ENCODE results near the gene COMTD1. TPM values are rescaled to one million over a fixed set of nuclear protein-coding genes. Genes with fewer than 3 reads are reported as not detected.

COMTD1 gene
- polyA plus RNA-seq, 1 donor (not counting 4 experiments of a cell fraction or from before 2014, with no cell fraction given), result 6.2 TPM

DNA sequence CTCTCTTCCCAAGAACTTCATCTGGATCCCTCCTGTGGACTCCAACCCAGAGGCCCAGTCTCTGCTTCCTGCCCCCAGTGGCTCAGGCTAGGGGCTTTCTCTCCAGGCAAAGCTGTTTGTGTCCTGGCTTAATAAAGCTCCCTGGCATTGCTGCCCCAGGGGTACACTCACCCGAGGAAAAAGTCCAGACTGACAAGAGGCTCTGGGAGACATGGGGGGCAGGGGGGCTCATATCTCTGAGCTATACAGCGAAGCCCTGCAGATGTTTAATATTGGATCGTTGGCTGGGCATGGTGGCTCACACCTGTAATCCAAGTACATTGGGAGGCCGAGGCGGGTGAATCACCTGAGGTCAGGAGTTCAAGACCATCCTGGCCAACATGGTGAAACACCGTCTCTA is 10.7 kb upstream of the COMTD1 start:
- no peak for DNase-seq (ENCODE audit: low read depth, low spot score)
- Histone ChIP-seq H3K36me3 (ENCODE audit: control insufficient read depth in 2 of 2, extremely low read depth in 1 of 2, insufficient read depth in 2 of 2, low read length in 2 of 2) (no peaks in the 10 kb centered on the region), H3K9me1 (ENCODE audit: control insufficient read depth, extremely low read depth, insufficient read depth, low read length) (no peaks in the 10 kb centered on the region), H3K9ac (ENCODE audit: control insufficient read depth, extremely low read depth, insufficient read depth, low read length) (no peak overlapping the region), H3K27ac (ENCODE audit: control insufficient read depth, insufficient read depth, low read length) (no peak overlapping the region), H4K20me1 (ENCODE audit: control insufficient read depth, extremely low read depth, insufficient read depth, low read length) (no peaks in the 10 kb centered on the region), H3K9me3 (ENCODE audit: control insufficient read depth, low read depth, low read length) (no peaks in the 10 kb centered on the region), H3K4me3 (ENCODE audit: control insufficient read depth in 2 of 3, extremely low read depth in 1 of 3, insufficient read depth in 2 of 3, low read depth in 1 of 3, low read length in 3 of 3) (no peak overlapping the region), H3K4me2 (ENCODE audit: control insufficient read depth, extremely low read depth, insufficient read depth, low read depth, low read length) (no peak overlapping the region), H2AFZ (ENCODE audit: control insufficient read depth, low read length) (no peak overlapping the region), H3K79me2 (ENCODE audit: control insufficient read depth, insufficient read depth, low read length) (no peaks in the 10 kb centered on the region), H3K27me3 (ENCODE audit: control insufficient read depth, extremely low read depth, insufficient read depth, low read length) (no peaks in the 10 kb centered on the region), H3K4me1 (ENCODE audit: control insufficient read depth, extremely low read depth, insufficient read depth, low read length) (peaks cover 29% of the 10 kb centered on the region)
- TF ChIP-seq, protein P1, sequence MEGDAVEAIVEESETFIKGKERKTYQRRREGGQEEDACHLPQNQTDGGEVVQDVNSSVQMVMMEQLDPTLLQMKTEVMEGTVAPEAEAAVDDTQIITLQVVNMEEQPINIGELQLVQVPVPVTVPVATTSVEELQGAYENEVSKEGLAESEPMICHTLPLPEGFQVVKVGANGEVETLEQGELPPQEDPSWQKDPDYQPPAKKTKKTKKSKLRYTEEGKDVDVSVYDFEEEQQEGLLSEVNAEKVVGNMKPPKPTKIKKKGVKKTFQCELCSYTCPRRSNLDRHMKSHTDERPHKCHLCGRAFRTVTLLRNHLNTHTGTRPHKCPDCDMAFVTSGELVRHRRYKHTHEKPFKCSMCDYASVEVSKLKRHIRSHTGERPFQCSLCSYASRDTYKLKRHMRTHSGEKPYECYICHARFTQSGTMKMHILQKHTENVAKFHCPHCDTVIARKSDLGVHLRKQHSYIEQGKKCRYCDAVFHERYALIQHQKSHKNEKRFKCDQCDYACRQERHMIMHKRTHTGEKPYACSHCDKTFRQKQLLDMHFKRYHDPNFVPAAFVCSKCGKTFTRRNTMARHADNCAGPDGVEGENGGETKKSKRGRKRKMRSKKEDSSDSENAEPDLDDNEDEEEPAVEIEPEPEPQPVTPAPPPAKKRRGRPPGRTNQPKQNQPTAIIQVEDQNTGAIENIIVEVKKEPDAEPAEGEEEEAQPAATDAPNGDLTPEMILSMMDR (optimal IDR thresholded peaks at IDR 0.05 in 1 of 3, IDR thresholded peaks at IDR 0.05 in 1 of 3, conservative IDR thresholded peaks at IDR 0.05 in 1 of 3; ENCODE audit: extremely low read depth in 1 of 3, insufficient read depth in 2 of 3, low read length in 3 of 3), result no peak
- TF ChIP-seq EZH2 (IDR thresholded peaks at IDR 0.05; ENCODE audit: low read length), result no peak
- FAIRE-seq, result no peak
- dilution Hi-C loops (cut with MboI; ENCODE audit: extremely low pct_ligation_motif_present, low sequenced_read_pairs), result no loop called here

DNA sequence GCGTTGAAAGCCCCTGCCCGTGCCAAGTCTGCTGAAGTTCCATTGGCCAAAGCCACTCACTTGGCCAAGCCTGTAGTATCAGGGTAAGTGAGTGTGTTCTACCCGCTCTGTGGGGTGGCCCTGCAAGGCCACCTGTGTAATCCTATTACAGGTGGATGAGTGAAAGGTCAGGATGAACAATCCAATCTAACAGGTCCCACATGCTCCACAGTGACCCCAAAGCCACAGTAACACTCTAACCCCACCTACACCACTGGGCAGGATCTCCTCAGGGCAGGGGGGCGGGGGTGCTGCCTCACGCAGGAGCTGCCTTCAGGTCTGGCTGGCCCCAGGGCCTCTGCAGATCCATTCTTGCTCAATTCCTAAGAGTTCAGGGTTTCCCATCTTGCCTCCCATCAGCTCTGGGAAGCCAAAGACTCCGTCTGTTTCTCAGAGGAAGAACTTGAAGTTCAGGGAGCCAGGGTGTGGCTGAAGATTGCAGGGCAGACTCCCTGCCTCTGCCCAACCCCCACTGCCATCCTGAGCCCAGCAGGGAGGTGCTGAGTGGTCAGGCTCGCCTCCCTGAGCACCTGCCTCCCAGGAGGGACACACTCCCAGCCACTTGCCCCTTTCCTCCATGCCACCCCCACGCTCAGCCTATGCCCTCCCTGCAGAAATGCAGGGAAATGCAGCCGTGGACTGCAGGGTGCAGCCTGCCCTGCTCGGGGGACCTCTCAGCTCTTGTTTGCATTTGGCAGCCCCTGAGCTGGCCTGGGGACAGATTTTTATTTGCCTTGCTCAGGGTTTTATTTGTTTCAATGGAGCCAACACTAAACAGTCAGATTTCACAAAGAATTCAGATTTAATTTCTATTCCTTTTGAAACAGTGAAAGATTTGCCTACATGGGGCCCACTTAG is 9.8 kb upstream of the COMTD1 start:
- no peak for FAIRE-seq
- no peaks in the 10 kb centered on the region for H3K36me3 ChIP-seq (ENCODE audit: control insufficient read depth in 2 of 2, extremely low read depth in 1 of 2, insufficient read depth in 2 of 2, low read length in 2 of 2)
- H3K27me3 ChIP-seq (ENCODE audit: control insufficient read depth, extremely low read depth, insufficient read depth, low read length), result no peaks in the 10 kb centered on the region
- no peaks in the 10 kb centered on the region for H4K20me1 ChIP-seq (ENCODE audit: control insufficient read depth, extremely low read depth, insufficient read depth, low read length)
- no peaks in the 10 kb centered on the region for H3K9me3 ChIP-seq (ENCODE audit: control insufficient read depth, low read depth, low read length)
- H2AFZ ChIP-seq (ENCODE audit: control insufficient read depth, low read length), result no peak overlapping the region
- H3K4me2 ChIP-seq (ENCODE audit: control insufficient read depth, extremely low read depth, insufficient read depth, low read depth, low read length), result no peak overlapping the region
- H3K27ac ChIP-seq (ENCODE audit: control insufficient read depth, insufficient read depth, low read length), result no peak overlapping the region
- no peak overlapping the region for H3K4me3 ChIP-seq (ENCODE audit: control insufficient read depth in 2 of 3, extremely low read depth in 1 of 3, insufficient read depth in 2 of 3, low read depth in 1 of 3, low read length in 3 of 3)
- peaks cover 20% of the 10 kb centered on the region for H3K4me1 ChIP-seq (ENCODE audit: control insufficient read depth, extremely low read depth, insufficient read depth, low read length)
- dilution Hi-C loops (cut with MboI; ENCODE audit: extremely low pct_ligation_motif_present, low sequenced_read_pairs), result no loop called here
- TF ChIP-seq, protein P1 (optimal IDR thresholded peaks at IDR 0.05 in 1 of 3, IDR thresholded peaks at IDR 0.05 in 1 of 3, conservative IDR thresholded peaks at IDR 0.05 in 1 of 3; ENCODE audit: extremely low read depth in 1 of 3, insufficient read depth in 2 of 3, low read length in 3 of 3), result no peak
- no peak for TF ChIP-seq EZH2 (IDR thresholded peaks at IDR 0.05; ENCODE audit: low read length)
- DNase-seq (ENCODE audit: low read depth, low spot score), result no peak
- no peak overlapping the region for H3K9ac ChIP-seq (ENCODE audit: control insufficient read depth, extremely low read depth, insufficient read depth, low read length)
- no peaks in the 10 kb centered on the region for H3K79me2 ChIP-seq (ENCODE audit: control insufficient read depth, insufficient read depth, low read length)
- H3K9me1 ChIP-seq (ENCODE audit: control insufficient read depth, extremely low read depth, insufficient read depth, low read length), result no peaks in the 10 kb centered on the region
